ENCODE results near the gene SLC30A10. TPM values are rescaled to one million over a fixed set of nuclear protein-coding genes. Genes with fewer than 3 reads are reported as not detected.

SLC30A10 gene
- polyA plus RNA-seq, 1 experiment = not detected

DNA sequence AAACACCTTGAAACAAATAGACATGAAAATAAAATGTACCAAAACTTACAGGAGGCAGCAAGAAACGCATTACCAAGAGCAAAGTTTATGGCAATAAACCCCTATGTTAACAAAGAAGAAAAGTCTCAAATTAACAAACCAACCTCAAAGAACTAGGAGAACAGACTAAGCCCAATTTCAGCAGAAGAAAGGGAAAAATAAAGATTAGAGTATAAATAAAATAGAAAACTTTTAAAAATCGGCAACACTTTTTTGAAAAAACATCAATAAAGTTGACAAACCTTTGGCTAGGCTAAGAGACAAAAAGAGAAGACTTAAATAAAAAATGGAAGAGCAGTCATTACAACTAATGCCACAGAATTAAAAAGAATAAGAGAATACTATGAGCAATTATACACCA lies 42.7 kb downstream of the SLC30A10 start:
- Histone ChIP-seq H3K4me3 (ENCODE audit: low read depth, low read length) (no peak overlapping the region), H3K36me3 (ENCODE audit: control insufficient read depth, insufficient read depth, low read length) (no peaks in the 10 kb centered on the region), H3K27me3 (ENCODE audit: control insufficient read depth, insufficient read depth, low read length) (no peaks in the 10 kb centered on the region)
- TF ChIP-seq, protein P1, sequence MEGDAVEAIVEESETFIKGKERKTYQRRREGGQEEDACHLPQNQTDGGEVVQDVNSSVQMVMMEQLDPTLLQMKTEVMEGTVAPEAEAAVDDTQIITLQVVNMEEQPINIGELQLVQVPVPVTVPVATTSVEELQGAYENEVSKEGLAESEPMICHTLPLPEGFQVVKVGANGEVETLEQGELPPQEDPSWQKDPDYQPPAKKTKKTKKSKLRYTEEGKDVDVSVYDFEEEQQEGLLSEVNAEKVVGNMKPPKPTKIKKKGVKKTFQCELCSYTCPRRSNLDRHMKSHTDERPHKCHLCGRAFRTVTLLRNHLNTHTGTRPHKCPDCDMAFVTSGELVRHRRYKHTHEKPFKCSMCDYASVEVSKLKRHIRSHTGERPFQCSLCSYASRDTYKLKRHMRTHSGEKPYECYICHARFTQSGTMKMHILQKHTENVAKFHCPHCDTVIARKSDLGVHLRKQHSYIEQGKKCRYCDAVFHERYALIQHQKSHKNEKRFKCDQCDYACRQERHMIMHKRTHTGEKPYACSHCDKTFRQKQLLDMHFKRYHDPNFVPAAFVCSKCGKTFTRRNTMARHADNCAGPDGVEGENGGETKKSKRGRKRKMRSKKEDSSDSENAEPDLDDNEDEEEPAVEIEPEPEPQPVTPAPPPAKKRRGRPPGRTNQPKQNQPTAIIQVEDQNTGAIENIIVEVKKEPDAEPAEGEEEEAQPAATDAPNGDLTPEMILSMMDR (IDR thresholded peaks at IDR 0.05; ENCODE audit: insufficient read depth, low read depth, low read length) = no peak
- ChIA-PET POLR2A (no interaction called here), CTCF (no interaction called here)
- no peak for DNase-seq (ENCODE audit: low read depth)

DNA sequence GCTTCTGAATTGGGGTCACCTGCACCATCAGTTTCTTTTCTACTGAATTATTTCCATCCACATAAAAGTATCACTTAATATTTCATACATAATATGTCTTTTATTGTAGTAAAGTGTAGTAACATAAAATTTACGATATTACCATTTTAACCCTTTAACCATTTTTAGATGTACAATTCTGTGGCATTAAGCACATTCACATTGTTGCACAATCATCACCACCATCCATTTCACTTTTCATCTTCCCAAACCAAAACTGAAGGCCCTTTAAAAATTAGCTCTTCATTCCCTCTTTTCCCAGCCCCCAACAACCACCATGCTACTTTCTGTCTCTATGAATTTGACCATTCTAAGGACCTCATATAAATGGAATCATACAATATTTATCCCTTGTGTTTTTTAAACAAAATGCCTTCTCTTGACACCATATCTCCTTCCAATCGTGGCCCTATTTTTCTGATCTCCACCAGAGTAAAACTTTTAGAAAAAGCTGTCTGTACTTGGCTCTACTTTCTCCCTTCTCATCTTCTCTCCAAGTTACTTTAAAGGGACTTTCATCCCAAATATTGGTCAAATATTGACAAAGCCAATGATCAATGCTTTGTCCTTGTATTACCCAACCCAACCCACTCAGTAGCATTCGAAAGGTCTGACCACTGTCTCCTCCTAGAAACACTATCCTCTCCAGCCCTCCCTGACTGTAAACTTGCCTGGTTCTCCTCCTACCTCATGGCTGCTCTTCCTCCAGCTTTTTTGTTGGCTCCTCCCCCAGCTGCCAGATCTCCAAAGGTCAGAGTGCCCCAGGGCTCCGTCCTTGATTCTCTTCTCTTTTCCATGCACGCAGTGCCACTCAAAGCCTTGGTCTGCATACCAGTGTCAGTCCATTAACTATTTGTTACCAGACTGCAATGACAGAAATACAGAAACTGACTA lies 44.7 kb downstream of the SLC30A10 start:
- CTCF ChIA-PET = no interaction called here
- TF ChIP-seq, protein P1 (IDR thresholded peaks at IDR 0.05; ENCODE audit: insufficient read depth, low read depth, low read length) = no peak

DNA sequence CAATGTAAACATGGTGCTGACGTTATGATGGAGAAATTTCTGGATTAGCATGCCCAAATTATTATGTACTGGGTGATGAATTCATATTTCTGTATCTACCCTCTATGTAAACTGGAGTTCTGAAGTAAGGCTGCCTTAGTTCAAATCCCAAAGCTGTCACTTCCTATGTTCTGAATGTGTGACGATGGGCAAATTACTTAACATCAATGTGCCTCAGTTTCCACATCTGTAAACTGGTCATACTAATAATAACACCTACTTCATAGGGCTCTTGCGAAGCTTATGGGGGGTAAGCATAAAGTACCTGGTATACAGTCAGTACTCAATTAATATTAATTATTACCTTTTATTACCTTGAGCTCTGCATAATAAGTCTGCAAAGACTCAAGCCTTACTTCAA lies 45.6 kb downstream of the SLC30A10 start:
- DNase-seq (ENCODE audit: low read depth) = no peak
- CTCF ChIA-PET = no interaction called here
- POLR2A ChIA-PET = no interaction called here
- Histone ChIP-seq H3K27me3 (ENCODE audit: control insufficient read depth, insufficient read depth, low read length) (no peaks in the 10 kb centered on the region), H3K4me3 (ENCODE audit: low read depth, low read length) (no peak overlapping the region), H3K36me3 (ENCODE audit: control insufficient read depth, insufficient read depth, low read length) (no peaks in the 10 kb centered on the region)
- TF ChIP-seq, protein P1 (IDR thresholded peaks at IDR 0.05; ENCODE audit: insufficient read depth, low read depth, low read length) = no peak

More for the DNA sequence above, 44.7 kb downstream of the SLC30A10 start:
- DNase-seq (ENCODE audit: low read depth) = no peak
- H3K27me3 ChIP-seq (ENCODE audit: control insufficient read depth, insufficient read depth, low read length) = no peaks in the 10 kb centered on the region
- H3K36me3 ChIP-seq (ENCODE audit: control insufficient read depth, insufficient read depth, low read length) = no peaks in the 10 kb centered on the region
- POLR2A ChIA-PET = no interaction called here
- no peak overlapping the region for H3K4me3 ChIP-seq (ENCODE audit: low read depth, low read length)

DNA sequence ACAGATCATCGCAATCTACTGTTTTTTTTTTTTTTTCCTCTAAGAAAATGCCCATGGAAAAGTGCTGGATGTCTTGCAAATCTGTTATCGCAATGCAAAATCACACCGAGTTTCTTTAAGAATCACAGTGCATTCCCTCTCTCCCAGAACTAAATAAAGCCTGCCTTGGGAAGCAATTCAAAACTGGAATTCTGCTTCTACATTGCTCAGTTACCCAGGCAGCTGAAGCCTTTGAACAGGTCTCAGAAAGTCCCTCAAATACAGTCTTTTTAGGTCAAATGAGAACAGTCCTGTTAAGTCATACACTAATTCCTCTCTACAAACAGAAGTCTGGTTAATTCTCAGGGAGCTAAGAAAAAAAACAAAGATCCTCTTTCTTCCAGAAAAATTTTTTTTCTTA lies 46.3 kb downstream of the SLC30A10 start:
- no peak overlapping the region for H3K4me3 ChIP-seq (ENCODE audit: low read depth, low read length)
- TF ChIP-seq, protein P1 (IDR thresholded peaks at IDR 0.05; ENCODE audit: insufficient read depth, low read depth, low read length) = no peak
- ChIA-PET CTCF (no interaction called here), POLR2A (no interaction called here)
- H3K36me3 ChIP-seq (ENCODE audit: control insufficient read depth, insufficient read depth, low read length) = no peaks in the 10 kb centered on the region
- no peak for DNase-seq (ENCODE audit: low read depth)
- H3K27me3 ChIP-seq (ENCODE audit: control insufficient read depth, insufficient read depth, low read length) = no peaks in the 10 kb centered on the region

DNA sequence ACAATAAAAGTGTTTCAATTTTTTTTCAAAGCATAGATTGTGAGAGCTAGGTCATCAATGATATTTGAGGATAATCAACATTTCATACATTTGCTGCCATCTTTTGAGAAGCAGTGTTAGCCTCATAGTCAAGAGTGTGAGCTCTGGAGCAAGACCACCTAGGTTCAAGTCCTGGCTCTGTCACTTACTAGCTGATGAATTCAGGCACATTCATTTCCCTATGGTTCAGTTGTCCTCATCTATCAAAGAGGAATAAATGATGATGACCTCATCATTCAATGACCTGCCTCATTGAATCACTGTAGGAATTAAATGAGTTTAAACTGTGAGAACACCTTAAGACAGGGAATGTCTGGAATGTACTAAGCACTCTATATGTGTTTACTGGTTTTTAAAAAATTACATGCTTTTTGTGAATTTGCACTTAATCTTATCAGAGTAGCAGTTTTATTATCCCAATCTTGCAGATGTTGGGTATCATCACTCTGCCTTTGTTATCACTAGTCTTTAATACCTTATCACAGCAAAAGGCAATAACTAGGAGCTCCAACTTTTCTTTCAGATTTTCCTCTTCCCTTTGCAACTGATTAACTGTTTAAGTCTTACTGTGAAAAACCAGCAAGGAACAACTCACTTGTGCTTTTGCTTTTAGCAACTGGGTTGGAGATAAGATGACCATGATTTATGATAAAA lies 47.4 kb downstream of the SLC30A10 start:
- ChIA-PET CTCF (no interaction called here), POLR2A (no interaction called here)
- TF ChIP-seq, protein P1 (IDR thresholded peaks at IDR 0.05; ENCODE audit: insufficient read depth, low read depth, low read length) = no peak
- Histone ChIP-seq H3K27me3 (ENCODE audit: control insufficient read depth, insufficient read depth, low read length) (no peaks in the 10 kb centered on the region), H3K36me3 (ENCODE audit: control insufficient read depth, insufficient read depth, low read length) (no peaks in the 10 kb centered on the region), H3K4me3 (ENCODE audit: low read depth, low read length) (no peak overlapping the region)
- no peak for DNase-seq (ENCODE audit: low read depth)
